ENCODE results near the gene LILRA1.
"Not testable (repeated sequence)": the region's sequence is repeated elsewhere in the genome, so short reads cannot be mapped to it uniquely, and the experiment has no call there.

Gene LILRA1

GRCh38 chr19:54578268-54578667, 15.2 kb upstream of the LILRA1 start:
- not testable (repeated sequence) for DNase-seq

GRCh38 chr19:54586397-54586796, 7.0 kb upstream of the LILRA1 start:
- no peak for DNase-seq

GRCh38 chr19:54587026-54587425, 6.4 kb upstream of the LILRA1 start:
- no peak for DNase-seq

GRCh38 chr19:54593931-54594626, 647 bp downstream of the LILRA1 start:
- DNase-seq = not testable (repeated sequence)

GRCh38 chr19:54594737-54595136, 1.3 kb downstream of the LILRA1 start:
- no peak for DNase-seq

GRCh38 chr19:54595680-54596436, 2.4 kb downstream of the LILRA1 start:
- DNase-seq = not testable (repeated sequence)

- no peak for DNase-seq
These were observed 6.8 kb downstream of the LILRA1 start for GRCh38 chr19:54600212-54600611.

- DNase-seq = no peak
These were observed 12.8 kb downstream of the LILRA1 start for GRCh38 chr19:54606230-54606629.

- DNase-seq = no peak
These were observed 13.7 kb downstream of the LILRA1 start for GRCh38 chr19:54606891-54607784.

GRCh38 chr19:54607785-54608150, 14.3 kb downstream of the LILRA1 start:
- no peak for DNase-seq

- no peak for DNase-seq
These were observed 14.8 kb downstream of the LILRA1 start for GRCh38 chr19:54608205-54608604.

- DNase-seq = no peak
These were observed 15.4 kb downstream of the LILRA1 start for GRCh38 chr19:54608792-54609191.

GRCh38 chr19:54609356-54609791, 15.9 kb downstream of the LILRA1 start:
- no peak for DNase-seq

- no peak for DNase-seq
These were observed 19.0 kb downstream of the LILRA1 start for GRCh38 chr19:54612428-54612827.

- DNase-seq = no peak
These were observed 21.3 kb downstream of the LILRA1 start for GRCh38 chr19:54614726-54615125.

GRCh38 chr19:54616057-54616456, 22.6 kb downstream of the LILRA1 start:
- no peak for DNase-seq

GRCh38 chr19:54616821-54617560, 23.6 kb downstream of the LILRA1 start:
- DNase-seq = no peak

GRCh38 chr19:54620464-54620863, 27.0 kb downstream of the LILRA1 start:
- DNase-seq = no peak

GRCh38 chr19:54622431-54622830, 29.0 kb downstream of the LILRA1 start:
- no peak for DNase-seq

GRCh38 chr19:54624234-54624633, 30.8 kb downstream of the LILRA1 start:
- not testable (repeated sequence) for DNase-seq

- not testable (repeated sequence) for DNase-seq
These were observed 31.7 kb downstream of the LILRA1 start for GRCh38 chr19:54624934-54625730.

- DNase-seq = no peak
These were observed 33.3 kb downstream of the LILRA1 start for GRCh38 chr19:54626757-54627156.
